Smooth muscle cell of the pulmonary artery (primary cell): ENCODE data around the gene CSRP3. TPM values are rescaled to one million over a fixed set of nuclear protein-coding genes. Genes with fewer than 3 reads are reported as not detected.

Source experiments
- total RNA-seq: library from RNA; depleted of rRNA; stranded (reverse); fragments of >200 nt; gene quantifications from 2 replicates; pipeline ENCODE4 v1.2.3, GENCODE V29; 2014

Gene CSRP3
- 0.56 TPM in 1 of 2 replicates, not detected in the other for total RNA-seq

DNA sequence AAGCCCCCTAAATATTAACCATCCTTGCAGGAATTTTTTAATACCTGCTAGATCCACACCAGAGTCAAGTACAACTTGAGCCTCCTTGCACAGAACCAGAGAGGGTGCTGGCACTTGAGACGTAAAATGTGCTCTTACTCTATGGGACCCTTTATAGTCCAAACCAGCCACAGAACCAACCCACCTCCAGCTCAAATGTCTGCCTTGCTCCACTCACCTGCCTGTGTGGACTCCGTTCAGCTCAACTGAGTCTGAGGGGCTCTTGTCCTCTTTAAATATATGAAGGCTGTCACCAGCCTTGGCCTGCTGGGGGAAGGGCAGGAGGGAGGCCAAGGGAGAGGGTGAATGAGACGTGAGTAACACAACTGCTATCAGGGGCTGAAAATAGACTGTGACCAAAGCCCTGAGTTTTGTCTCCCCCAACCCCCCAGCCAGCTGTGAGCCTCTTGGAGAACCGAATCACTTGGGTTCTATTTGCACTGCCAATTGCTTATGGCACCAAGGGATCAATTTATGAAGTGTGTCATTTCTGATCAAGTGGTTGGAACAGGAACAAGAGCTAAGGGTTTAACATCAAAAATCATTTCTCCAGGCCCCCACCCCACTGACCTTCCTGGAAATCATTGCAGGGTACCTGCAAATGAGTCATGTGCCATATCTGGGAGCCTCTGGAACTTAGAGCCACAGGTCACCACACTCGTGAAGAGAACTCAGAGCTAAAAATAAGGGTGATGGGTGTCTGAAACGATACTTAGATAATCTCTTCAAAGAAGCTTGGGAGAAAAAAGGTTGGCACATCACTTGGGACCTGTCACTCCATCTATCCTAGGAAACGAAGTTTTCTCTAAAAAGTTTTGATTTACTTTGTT, at the start of gene CSRP3:
TSS of gene CSRP3 (minus strand) at position 247 of the 869 bp plus-strand sequence. CDS start 9,535 bp downstream, outside the sequence.

DNA sequence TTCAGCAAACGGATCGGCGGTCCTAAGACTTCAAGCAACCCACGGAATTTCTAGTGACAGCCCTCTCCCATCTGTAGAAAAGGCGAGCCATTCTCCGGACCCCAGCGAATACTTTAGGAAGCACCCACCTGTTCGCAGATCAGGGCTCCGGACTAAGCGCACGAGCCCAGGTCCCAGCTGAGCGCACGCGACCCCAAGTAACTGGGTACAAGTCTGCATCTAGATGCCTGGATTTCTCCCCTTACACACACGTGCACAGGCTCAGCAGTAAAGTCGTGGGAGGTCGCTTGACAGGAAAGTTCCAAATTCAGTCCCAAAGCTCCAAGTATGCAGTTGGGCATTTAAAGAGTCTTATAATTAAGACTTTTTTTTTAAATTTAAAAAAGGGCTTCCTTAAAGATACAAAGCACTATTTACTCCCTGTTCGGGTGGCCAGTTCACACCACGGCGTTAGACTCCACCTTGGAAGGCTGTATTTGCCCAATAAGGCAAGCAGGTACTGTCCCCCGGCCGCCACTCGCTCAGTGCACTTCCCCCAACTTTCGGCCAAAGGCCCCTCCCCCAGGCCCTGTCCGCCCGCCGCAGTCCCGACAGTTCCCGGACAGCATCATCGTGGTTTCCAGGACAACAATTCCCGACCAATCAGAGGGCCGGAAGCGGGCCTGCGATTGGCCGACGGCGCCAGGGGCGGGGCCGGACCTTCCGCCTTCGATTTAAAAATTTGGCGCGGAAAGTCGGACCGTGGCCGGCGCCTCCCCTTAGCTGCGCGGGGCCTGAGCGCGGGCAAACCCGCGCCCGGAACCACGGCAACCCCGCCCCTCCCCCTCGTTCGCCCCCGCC, 38.9 kb upstream of the CSRP3 start, which contains the start of gene E2F8:
TSS of gene E2F8 (minus strand) at position 526 of the 840 bp plus-strand sequence. CDS start 824 bp downstream, outside the sequence.

Other genes with a start within 250 kb of the CSRP3 start
- not detected in 2 replicates for gene MRGPRX2, start 141.3 kb downstream of the CSRP3 start, total RNA-seq
- 12.6 and 14.7 TPM in 2 replicates for gene ZDHHC13, start 84.8 kb downstream of the CSRP3 start, total RNA-seq
- gene E2F8, start 39.0 kb upstream of the CSRP3 start, total RNA-seq = 0.13 and 0.33 TPM in 2 replicates